Measurements from ENCODE around the gene ZNF644.

DNA sequence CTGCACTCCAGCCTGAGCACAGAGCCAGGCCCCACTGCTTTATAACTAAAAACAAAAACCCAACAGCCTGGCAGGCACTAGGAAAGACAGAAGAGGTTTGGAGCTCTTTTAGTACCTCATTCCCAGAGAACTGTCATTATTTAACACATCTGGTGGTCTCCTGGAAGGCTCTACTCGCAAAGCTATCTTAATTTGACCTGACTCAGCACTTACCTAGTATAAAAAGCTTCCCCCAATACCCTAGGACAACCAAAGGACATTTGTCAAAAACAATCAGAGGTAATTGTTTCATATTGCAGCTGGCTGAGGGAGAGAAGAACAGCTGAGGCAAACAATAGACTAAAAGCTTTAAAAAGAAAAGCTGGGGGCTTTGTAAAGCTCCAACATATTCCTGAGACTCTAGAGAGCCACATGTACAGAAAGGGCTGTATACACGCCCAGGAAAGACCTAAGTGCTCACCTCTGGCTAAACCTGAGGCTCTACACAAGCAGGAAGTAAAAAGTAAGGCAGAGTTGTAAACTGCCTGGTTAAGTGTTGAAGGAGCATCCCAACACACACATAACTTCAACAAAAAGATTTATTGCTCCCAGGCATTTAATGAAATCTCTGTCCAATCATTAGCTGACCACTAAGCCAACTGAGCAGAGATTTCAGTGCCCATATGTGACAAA, 25.0 kb downstream of the ZNF644 start:
- TF ChIP-seq, protein P1, sequence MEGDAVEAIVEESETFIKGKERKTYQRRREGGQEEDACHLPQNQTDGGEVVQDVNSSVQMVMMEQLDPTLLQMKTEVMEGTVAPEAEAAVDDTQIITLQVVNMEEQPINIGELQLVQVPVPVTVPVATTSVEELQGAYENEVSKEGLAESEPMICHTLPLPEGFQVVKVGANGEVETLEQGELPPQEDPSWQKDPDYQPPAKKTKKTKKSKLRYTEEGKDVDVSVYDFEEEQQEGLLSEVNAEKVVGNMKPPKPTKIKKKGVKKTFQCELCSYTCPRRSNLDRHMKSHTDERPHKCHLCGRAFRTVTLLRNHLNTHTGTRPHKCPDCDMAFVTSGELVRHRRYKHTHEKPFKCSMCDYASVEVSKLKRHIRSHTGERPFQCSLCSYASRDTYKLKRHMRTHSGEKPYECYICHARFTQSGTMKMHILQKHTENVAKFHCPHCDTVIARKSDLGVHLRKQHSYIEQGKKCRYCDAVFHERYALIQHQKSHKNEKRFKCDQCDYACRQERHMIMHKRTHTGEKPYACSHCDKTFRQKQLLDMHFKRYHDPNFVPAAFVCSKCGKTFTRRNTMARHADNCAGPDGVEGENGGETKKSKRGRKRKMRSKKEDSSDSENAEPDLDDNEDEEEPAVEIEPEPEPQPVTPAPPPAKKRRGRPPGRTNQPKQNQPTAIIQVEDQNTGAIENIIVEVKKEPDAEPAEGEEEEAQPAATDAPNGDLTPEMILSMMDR (IDR thresholded peaks at IDR 0.05) = no peak
- no peak for TF ChIP-seq EZH2 (IDR thresholded peaks at IDR 0.05; ENCODE audit: borderline replicate concordance, insufficient read depth, low read depth, low read length, poor library complexity, severe bottlenecking)
